KOPT-K1 (cell line): ENCODE measurements around the gene ALDH7A1.
A peak's percentile ranks its signal among the peaks of the same experiment; 100 is the strongest.
"Not testable (repeated sequence)": the region's sequence is repeated elsewhere in the genome, so short reads cannot be mapped to it uniquely, and the experiment has no call there.

Source experiments
- H3K27ac ChIP-seq: fragments of 200-600 bp; sonication (generic); 2 replicates; pipeline ENCODE4 v1.5.1; 2016; ENCODE audit warnings: antibody characterized with exemption, mild to moderate bottlenecking, low read depth, low read length; ENCODE audit not compliant: poor library complexity, severe bottlenecking
- H3K36me3 ChIP-seq: fragments of 200-600 bp; sonication (generic); 2 replicates; pipeline ENCODE4 v1.5.1; 2017; ENCODE audit warnings: antibody characterized with exemption, mild to moderate bottlenecking, low read length, moderate library complexity; ENCODE audit not compliant: insufficient read depth
- H3K9me3 ChIP-seq: fragments of 200-600 bp; sonication (generic); 2 replicates; pipeline ENCODE4 v1.5.1; 2017; ENCODE audit warnings: antibody characterized with exemption, low read length, mild to moderate bottlenecking; ENCODE audit not compliant: insufficient read depth, poor library complexity, severe bottlenecking

The ALDH7A1 gene

DNA sequence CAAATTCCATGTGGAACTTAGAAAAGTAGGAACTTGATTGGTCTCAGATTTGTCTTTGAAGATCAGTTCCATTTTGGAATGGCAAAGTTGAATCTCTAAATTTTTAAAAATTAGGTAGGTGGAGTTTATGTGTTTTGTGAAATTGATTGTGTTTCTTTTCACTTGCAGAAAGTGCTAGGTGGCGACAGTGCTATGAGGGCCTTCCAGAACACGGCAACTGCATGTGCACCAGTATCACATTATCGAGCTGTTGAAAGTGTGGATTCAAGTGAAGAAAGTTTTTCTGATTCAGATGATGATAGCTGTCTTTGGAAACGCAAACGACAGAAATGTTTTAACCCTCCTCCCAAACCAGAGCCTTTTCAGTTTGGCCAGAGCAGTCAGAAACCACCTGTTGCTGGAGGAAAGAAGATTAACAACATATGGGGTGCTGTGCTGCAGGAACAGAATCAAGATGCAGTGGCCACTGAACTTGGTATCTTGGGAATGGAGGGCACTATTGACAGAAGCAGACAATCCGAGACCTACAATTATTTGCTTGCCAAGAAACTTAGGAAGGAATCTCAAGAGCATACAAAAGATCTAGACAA is 8.5 kb upstream of the ALDH7A1 start:
- no peak overlapping the region for H3K27ac ChIP-seq
- peaks cover 54% of the 10 kb centered on the region for H3K36me3 ChIP-seq
- H3K9me3 ChIP-seq, result peaks cover 9% of the 10 kb centered on the region

GRCh38 chr5:126600631-126601511 is 5.9 kb upstream of the ALDH7A1 start, which contains the start of gene PHAX:
Gene PHAX (plus strand): TSS chr5:126600947. CDS start chr5:126600963, 16 bp downstream.
- Histone ChIP-seq H3K36me3 (peaks cover 28% of the 10 kb centered on the region), H3K27ac (peak within 1 kb of the TSS; percentile 76), H3K9me3 (peaks cover 9% of the 10 kb centered on the region)

DNA sequence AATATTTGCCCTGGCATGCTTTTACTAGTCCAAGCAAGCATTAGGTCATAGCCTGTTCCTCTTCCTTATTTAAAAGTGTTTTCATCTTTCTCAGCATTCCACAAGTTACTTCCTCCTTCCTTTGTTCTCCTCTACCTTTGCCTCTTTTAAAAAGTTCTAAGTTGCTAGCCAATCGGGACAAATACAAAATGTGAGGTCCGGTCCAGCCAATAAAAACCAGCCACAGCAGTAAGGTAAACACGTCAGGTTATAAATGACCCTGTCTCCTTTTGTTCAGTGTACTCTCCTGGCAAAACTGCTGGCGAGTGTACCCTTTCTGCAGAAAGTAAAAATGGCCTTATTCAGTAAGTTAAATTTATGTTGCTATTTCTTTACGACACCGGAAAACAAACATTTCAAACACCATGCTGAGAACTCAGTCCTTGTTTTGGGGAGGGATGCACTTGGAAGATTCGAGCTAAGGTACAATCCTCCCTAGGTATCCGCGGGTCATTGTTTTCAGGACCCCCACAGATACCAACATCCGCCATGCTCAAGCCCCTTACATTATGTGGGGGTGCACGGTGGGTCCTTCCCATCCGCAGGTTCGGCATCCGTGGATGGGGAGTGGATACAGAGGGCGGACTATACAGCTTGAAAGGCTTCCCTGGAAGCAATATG is 5.1 kb upstream of the ALDH7A1 start:
- H3K36me3 ChIP-seq, result peaks cover 20% of the 10 kb centered on the region
- not testable (repeated sequence) for H3K9me3 ChIP-seq, H3K27ac ChIP-seq

- H3K27ac ChIP-seq, result no peak overlapping the region
- H3K9me3 ChIP-seq, result peaks cover 9% of the 10 kb centered on the region
- peaks cover 16% of the 10 kb centered on the region for H3K36me3 ChIP-seq
Measured at GRCh38 chr5:126599499-126599898, 4.5 kb upstream of the ALDH7A1 start.

- Histone ChIP-seq H3K36me3 (no peaks in the 10 kb centered on the region), H3K27ac (no peak overlapping the region), H3K9me3 (peaks cover 9% of the 10 kb centered on the region)
Measured at GRCh38 chr5:126597156-126597555, 2.1 kb upstream of the ALDH7A1 start.

- Histone ChIP-seq H3K27ac (no peak overlapping the region), H3K9me3 (peaks cover 9% of the 10 kb centered on the region), H3K36me3 (no peaks in the 10 kb centered on the region)
Measured at GRCh38 chr5:126595486-126596083, 566 bp upstream of the ALDH7A1 start.

GRCh38 chr5:126591549-126591948 is 3.5 kb downstream of the ALDH7A1 start:
- Histone ChIP-seq H3K9me3 (peaks cover 5% of the 10 kb centered on the region), H3K27ac (no peak overlapping the region)

GRCh38 chr5:126589536-126590297 is 5.3 kb downstream of the ALDH7A1 start:
- Histone ChIP-seq H3K9me3 (peaks cover 5% of the 10 kb centered on the region), H3K27ac (no peak overlapping the region), H3K36me3 (no peaks in the 10 kb centered on the region)

More at GRCh38 chr5:126591549-126591948, 3.5 kb downstream of the ALDH7A1 start:
- no peaks in the 10 kb centered on the region for H3K36me3 ChIP-seq

DNA sequence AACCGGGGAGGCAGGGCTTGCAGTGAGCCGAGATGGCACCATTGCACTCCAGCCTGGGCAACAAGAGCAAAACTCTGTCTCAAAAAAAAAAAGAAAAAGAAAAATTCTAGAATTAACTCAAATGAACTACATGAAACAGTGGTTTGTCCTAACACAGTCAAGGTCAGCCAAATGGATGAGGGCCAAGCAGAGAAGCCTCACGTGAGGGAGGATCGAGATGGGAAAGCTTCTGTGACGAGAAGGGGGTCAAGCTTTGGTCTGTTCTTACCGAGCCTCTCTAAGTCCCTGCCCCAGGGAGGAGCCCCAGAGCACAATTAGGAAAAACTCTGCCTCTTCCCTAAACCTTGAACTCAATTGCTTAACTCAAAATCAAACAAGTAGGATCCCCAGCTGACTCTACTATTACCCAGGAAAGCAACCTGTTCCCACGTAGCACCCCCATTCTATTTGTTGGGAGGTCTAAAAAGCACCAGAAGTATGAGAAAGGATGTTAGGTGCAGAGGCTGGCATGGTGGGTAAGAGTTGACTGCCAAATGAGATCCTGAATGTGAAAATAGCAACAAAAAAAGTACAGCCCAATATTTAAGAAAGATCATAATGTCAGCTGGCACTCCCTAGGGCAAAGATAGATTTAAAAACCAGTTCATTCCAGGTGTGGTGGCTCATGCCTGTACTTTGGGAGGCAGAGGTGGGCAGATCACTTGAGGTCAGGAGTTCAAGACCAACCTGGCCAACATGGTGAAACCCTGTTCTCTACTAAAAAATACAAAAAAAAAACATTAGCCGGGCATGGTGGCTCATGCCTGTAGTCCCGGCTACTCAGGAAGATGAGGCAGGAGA is 7.2 kb downstream of the ALDH7A1 start:
- H3K9me3 ChIP-seq, result peaks cover 5% of the 10 kb centered on the region
- no peaks in the 10 kb centered on the region for H3K36me3 ChIP-seq
- H3K27ac ChIP-seq, result no peak overlapping the region

GRCh38 chr5:126583761-126584160 is 11.3 kb downstream of the ALDH7A1 start:
- H3K27ac ChIP-seq, result no peak overlapping the region
- no peaks in the 10 kb centered on the region for H3K9me3 ChIP-seq
- no peaks in the 10 kb centered on the region for H3K36me3 ChIP-seq

DNA sequence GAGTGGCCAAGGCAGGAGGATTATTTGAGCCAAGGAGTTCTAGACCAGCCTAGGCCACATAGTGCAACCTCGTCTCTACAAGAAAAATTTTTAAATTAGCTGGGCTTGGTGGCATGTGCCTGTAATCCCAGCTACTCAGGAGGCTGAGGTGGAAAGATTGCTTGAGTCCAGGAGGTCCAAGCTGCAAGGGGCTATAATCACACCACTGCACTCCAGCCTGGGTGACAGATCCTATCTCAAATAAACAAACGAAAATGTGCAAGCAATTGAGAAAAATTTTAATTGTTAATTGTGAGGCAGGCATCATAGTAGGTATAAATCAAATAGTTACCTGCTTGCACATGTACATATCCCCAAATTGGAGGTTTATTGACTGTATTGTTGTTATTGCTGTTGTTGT is 15.3 kb downstream of the ALDH7A1 start:
- Histone ChIP-seq H3K36me3 (no peaks in the 10 kb centered on the region), H3K9me3 (no peaks in the 10 kb centered on the region), H3K27ac (no peak overlapping the region)

- Histone ChIP-seq H3K27ac (no peak overlapping the region), H3K9me3 (no peaks in the 10 kb centered on the region), H3K36me3 (no peaks in the 10 kb centered on the region)
Measured at GRCh38 chr5:126577415-126577814, 17.6 kb downstream of the ALDH7A1 start.

GRCh38 chr5:126576974-126577373 is 18.0 kb downstream of the ALDH7A1 start:
- Histone ChIP-seq H3K36me3 (no peaks in the 10 kb centered on the region), H3K9me3 (no peaks in the 10 kb centered on the region), H3K27ac (no peak overlapping the region)

- H3K9me3 ChIP-seq, result no peaks in the 10 kb centered on the region
- H3K36me3 ChIP-seq, result no peaks in the 10 kb centered on the region
- H3K27ac ChIP-seq, result no peak overlapping the region
Measured at GRCh38 chr5:126575644-126576043, 19.4 kb downstream of the ALDH7A1 start.
